SW480 (cell line): ENCODE results near the gene RPS6KL1.

ENCODE experiments used
- DNase-seq: peaks from one replicate; pipeline ENCODE4 v3.0.0-alpha.2; 2016; ENCODE audit warnings: low spot score

Gene RPS6KL1

DNA sequence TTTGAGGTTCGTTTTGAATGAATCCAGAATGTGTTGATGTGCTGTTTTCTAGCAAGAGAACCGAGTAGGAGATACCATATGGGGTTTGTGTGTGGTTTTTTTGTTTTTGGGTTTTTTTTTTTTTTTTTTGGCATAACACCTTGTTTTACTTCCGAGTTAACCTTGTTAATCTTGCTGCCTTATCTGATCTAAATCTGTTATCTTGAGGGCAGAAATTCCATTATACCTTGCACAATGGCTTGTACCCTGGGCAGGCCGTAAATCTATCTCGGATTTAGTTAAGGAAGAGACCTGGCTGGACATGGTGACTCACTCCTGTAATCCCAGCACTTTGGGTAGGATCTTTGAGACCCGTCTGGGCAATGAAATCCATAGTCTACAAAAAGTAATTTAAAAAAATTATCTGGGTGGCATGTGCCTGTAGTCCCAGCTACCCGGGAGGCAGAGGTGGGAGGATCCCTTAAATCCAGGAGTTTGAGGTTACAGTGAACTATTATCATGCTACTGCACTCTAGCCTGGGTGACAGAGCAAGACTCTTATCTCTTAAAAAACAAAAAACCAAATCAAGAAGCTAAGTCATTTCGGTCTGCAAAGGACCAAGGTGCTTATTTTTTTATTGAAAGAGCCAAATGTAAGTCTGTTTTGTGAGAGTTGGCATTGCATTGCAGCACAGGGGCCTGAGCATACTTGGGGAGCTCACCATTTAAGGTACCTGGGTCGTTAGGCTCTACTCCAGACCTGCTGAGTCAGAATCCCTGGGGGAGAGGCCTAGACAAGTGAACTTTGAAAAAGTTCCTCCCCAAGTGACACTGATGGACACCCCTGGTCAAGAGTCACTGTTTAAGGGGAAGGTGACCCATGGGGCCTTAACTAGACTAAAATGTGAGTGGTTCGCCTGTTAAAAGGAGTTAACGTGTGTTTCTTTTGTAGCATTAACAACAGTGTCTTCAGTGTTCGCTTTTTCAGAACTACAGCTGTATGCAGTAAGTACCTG is 34.6 kb downstream of the RPS6KL1 start:
- no peak for DNase-seq

DNA sequence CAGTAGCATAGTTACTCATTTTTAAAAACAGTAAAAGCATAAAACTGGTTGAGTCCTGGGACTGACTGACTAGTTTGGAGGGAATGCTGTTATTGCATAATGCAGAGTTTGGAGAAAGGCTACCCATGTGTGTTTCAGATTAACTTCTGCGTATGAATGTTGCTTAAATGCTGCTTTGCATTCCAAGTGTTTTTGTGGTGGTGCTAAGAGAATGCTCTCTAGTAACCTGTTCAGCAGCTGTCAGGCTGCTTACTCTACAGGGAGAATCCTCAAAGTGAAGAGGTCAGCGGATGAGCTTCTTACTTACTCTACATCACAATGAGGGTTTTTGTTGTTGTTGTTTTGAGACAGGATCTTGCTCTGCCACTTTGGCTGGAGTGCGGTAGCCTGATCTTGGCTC is 37.1 kb downstream of the RPS6KL1 start:
- no peak for DNase-seq

DNA sequence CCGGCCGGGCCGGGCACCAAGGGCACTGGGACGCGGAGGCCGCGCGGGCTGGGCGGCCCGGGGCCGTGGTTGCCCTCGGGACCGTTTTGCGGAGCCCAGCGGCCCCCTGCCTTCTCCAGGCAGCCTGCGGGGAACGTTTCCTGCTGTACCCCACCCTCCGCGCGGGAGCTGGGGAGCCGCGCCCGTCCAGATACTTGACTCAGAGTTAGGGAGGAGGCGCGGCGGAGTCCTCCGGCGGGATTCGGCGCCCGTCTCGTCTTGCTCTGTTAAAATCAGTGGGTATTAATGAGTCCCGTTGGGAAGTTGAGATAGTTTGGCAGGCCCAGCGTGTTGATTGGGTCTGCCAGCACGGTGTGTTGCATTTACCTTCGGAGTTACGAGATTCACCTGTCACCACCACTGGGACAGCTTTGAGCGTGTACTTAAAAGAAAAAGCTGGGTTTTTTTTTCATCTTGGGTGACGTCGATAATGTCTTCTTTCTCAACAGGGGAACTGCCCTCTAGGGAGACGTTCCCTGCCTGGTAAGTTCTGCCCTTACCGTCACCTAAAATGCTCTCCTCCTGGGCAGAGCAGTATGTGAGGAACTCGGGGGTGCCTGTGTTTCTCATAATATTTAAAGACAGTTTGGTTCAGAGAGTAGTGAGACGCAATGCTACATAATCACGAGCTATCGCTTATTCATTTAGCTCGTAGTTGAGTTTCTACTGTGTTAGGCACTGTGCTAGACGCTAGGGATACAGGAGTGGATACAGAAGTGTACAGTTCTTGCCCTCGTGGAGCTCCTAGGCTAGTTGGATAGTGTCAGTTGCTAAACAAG is 40.7 kb downstream of the RPS6KL1 start:
- peak; percentile 57 for DNase-seq

DNA sequence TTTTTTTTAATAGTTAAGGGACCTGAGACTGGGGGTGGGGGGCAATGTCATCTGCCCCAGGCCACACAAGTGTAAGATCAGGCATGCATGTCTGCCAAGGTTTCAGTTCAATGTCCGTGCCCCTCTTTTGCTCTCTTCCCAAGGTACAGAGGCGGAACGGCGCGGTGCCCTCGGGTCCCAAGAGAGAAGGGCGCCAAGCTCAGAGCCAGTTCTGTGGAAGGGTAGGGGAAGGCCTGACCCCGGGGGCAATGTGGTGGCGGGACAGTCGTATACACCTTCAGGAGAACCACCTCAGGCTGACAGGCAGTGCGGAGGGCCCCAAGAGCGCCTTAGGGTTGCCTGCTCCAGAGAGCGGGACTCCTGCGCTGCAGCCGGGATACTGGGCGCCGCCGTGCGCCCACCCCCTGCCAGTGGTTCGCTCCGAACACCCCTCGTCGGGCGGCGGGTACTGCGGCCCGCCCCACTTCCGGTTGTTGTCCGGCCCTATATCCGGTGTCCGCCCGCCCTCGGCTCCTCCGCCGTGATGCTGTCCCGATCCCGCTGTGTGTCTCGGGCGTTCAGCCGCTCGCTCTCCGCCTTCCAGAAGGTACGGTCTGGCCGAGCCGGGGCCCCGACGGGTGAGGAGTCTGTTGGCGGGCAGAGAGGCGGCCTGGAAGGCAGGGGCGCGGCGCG is 41.5 kb downstream of the RPS6KL1 start, which contains the start of gene DLST:
DLST (plus strand) TSS at position 486 of the 672 bp plus-strand sequence; CDS start at position 524, 38 bp downstream.
- DNase-seq, result peak; percentile 91

DNA sequence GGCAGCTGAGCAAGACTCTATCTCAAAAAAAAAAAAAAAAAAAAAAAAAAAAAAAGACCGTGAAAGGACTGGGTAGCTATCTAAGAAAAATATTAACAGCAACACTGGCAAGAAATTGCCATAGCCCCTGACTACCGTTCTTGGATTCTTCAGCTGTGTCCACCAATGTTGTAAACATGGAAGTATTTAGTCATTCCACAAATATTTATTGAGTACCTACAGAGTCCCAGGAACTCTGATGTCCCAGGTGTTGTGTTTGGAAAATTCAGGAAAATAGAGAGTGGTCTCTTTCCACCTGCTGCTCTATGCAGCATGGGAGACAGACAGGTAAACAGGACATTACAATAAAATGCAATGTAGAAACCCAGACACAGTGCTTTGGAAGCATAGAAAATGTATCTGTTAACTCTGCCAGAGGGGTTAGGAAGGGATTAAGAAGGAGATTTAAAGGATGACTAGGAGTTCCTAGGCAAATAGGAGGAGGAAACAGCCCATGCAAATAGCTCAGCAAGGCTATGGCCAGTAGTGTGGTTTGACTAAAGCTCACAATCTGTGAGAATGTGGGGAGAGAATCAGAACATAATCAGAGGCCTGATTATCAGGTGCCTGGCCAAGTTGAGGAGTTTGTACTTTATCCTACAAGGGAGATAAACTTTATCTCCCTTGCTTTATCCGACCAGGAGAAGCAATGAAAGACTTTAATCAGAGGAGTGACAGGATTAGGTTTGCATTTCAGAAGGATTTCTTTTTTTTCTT is 43.5 kb downstream of the RPS6KL1 start:
- DNase-seq, result no peak

DNA sequence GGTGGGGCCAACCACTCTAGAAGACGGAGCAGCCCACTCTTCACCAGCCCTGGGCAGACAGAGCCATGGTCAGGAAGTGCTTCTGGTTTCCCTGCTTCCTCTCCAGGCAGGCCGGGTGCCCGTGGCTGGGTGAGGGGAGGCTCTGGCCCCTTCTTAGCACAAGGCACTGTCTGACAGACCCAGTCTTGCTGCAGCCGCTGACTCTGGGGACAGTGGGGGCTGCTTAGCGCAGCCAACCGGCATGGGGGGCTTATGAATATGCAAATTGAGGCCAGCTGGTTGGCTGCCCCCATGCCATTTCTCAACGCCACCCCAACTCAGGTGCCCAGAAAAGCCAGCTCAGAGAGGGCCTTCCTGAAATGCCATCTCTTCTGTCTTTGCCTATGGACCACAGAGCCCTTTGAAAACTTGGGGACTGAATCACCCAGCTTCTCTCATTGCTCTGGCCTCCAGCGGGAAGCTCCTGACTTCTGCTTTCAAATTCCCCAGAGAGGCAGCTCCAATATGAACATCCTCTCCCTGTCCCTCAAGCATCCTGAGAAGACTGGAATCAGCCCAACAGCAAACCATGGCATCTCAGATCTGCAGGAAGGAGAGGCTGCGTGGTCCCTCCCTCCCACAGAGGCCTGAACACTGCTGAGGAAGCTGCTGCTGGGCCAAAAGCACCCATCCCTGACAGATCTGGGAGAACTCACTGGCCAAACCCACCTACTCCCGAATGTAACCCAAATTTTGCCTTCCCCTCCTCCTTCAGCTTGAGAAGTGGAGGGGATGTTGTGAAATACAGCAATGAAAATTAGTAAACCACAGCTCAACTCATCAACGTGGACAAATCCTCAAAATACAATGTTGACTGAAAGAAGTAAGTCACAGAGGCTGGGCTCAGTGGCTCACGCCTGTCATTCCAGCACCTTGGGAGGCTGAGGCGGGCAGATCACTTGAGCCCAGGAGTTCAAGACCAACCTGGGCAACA is 46.8 kb downstream of the RPS6KL1 start, which contains the start of gene PROX2:
PROX2 (minus strand) TSS at position 205 of the 973 bp plus-strand sequence. CDS start 12,311 bp downstream, outside the sequence.
- DNase-seq, result no peak

DNA sequence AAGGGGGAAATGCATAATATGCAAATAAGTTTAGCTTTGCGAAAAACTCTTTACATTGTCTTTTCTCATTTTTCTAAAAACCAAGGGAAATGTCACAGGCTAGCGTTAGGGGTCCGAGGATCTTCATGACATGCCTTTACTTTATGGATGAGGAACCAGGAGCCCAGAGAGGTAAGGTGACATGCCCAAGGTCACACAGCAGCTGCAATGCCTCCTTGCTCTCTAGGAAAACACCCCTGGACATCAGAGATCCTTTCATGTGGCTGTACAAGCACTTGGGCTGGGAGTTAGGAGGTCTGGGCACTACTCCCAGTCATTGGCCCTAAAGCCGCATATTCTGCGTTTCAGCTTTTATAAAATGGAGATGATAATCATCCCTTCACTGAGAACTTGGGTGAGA is 47.9 kb downstream of the RPS6KL1 start:
- no peak for DNase-seq

DNA sequence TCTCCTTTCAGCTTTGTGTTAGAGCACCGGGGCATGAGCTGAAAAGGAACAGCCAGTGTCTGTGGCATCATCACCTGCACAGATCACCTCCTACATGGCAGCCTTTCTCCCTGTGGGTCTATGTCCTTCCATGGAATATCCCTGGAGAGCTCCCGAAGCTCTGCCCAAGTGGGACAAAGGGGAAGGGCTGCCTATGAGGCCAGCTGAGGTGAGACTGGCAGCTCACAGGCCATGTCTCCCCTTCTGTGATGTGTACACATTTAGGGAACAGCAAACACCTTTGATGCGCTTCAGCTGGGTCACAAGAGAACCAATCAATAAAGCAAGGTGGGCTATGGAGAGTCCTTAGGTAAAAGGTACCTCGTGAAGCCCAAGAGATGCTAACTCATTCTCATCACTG is 51.2 kb downstream of the RPS6KL1 start:
- DNase-seq, result no peak

DNA sequence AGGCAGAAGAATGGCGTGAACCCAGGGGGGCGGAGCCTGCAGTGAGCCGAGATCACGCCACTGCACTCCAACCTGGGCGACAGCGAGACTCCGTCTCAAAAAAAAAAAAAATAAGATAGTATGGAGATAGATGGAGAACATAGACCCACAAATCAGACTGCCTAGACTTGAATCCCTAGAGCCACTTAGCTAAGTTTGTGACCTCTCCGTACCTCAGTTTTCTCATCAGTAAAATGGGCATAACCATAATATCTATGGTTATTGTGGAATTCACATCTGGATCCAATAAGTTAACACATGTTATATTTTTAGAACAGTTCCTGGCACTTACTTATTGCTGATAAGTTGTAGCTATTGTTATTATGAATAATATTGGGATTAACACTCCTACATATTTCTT is 54.3 kb downstream of the RPS6KL1 start:
- no peak for DNase-seq

DNA sequence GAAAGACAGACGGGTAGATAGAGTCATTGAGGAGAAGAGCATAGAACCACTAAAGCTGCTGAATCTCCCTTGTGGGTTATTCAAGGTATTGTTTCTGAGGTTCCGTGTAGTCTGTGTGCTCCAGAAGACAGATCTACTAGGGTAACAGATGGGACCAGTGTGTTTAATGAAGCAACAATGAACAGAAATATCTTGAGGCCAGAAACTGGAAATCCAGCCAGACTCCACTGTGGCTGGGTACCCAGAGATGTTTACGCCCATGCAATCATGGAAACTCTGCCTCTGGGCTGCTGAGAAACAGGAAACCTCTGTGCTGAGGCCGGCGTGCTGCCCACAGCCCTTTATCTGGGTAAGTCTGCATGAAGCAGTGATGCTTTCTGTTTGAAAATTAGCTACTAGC is 55.4 kb downstream of the RPS6KL1 start:
- no peak for DNase-seq

DNA sequence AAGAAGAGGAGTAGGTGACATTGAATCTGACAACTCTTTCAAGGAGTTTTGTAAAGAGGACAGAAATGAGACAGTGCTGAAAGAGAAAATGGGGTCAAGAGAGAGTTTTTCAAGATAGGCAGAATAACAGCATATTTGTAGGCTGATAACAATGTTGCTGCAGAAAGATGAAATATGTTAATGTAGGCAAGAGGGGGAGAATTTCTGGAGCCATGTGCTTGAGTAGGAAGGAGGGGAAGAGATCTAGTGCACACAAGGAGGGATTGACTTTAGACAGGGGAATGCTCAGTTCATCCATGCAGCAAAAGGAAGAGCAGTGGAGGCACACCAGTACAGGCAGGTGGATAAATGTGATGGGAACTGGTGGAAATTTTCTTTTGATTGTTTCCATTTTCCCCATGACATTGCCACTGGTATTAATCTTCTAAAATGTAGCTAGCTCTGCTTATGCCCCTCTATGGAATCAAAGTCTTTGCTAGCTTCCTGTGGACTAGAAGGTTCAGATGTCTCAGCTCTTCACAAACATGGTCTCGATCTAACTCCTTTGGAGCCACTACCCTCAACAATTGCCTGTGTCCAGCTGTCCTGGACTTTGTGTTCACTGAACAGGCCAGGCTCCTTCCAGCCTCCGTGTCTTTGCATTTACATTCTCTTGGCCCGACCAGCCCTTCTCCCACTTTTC is 56.2 kb downstream of the RPS6KL1 start:
- no peak for DNase-seq

DNA sequence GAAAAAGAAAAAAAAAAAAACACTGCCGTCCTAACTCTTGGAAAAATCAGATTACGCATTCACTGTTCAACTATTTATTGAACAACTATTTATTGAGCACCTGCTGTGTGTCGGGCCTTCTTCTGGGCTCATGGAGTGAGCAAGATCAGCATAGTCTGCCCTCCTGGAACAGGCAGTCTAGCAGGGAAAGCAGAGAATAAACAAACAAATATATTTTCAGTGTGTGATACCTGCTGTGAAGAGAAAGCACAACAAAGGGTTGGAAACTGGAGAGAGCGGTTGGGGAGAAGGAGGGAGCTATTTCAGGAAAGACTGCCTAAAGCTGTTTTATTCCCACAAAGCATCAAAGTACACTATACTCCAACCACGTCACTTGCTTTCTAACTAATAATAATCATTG is 57.9 kb downstream of the RPS6KL1 start:
- no peak for DNase-seq

DNA sequence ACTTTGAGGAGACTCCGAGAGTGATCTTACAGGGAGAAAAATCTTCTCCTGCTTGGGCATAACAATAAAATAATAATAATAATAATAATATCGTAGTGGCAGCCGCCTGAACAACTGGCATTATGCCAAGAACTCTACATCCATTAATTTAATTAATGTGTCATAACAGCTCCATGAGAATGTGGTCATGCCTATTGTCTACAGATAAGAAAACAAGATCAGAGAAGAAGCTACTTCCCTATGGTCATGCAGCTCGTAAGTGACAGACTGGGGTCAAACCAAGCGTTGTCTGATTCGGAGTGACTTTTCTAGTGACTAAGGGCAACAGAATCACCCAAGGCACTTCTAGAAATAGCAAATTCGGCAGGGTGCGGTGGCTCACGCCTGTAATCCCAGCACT is 58.9 kb downstream of the RPS6KL1 start:
- no peak for DNase-seq

DNA sequence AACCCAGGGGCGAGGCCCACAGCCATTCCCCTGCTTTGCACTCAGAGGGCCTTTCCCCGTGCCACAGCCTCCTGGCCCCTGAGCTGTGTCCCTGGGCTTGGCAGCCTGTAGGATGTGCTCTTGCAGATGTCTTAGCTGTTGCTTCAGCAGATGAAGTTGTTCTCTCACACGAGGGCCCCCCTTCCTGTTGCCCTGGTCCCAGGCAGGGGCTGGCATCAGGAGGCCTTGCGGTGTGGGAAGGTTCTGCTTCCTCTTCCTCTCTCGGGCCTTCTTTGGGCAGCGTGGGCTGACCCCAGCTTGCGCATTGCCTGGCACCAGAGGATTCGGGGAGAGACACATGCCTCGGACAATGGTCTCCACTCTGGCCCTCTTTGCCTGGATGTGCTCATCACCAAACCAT is 59.8 kb downstream of the RPS6KL1 start:
- no peak for DNase-seq

DNA sequence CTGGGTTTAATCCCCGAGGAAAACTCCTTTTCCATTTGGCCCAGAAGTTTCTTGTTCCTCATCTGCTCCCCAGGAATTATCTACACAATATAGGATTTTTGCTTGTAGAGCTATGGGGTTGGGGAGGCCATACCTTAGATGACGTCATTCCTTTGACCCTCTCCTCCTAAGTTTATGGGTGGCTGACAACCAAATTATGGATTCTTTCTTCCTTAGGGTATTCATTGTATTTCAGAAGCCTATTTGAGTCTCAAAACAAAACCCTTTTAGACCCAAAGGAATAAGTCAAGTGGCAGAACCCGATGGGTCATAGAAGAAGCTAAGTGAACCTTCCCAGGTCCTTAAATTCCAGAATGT is 61.3 kb downstream of the RPS6KL1 start:
- DNase-seq, result no peak

DNA sequence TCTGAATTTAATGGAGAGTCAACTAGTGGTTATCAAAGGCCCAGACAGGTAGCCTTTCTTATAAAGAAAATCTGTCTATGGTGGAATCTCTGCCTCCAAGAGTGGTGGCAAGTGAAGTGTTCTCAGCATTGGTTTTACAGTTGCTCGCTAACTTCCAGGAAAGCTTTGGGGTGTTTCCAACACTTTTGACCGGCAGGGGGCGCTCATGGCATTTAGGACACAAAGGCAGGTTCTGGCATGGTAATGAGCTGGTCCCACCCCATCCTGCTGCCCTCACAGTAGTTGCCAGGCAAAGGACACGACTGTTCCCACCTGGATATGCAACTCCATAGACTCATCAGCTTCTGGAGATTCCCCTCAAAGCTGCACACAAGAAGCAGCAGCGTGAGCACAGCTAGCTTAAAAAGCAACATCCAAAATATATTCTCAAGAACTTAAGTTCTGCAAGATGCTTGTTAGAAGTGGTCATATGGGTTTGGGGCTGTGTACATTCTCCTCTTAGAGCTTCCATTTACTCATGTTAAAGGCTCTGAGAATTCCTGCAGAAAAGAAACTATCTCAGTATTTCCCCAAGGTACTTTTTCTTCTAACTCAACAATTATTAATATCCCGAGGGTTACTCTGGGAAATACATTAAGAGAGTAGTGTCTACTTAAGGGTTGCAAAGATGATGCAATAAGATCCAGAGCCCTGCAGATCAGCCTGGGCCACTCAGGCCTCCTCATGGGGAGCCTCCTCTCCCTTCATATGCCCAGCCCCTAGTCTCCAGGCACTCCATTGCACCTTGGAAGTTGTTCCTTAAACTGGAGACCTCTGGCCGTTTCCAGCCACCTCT is 61.9 kb downstream of the RPS6KL1 start:
- DNase-seq, result peak; percentile 86

DNA sequence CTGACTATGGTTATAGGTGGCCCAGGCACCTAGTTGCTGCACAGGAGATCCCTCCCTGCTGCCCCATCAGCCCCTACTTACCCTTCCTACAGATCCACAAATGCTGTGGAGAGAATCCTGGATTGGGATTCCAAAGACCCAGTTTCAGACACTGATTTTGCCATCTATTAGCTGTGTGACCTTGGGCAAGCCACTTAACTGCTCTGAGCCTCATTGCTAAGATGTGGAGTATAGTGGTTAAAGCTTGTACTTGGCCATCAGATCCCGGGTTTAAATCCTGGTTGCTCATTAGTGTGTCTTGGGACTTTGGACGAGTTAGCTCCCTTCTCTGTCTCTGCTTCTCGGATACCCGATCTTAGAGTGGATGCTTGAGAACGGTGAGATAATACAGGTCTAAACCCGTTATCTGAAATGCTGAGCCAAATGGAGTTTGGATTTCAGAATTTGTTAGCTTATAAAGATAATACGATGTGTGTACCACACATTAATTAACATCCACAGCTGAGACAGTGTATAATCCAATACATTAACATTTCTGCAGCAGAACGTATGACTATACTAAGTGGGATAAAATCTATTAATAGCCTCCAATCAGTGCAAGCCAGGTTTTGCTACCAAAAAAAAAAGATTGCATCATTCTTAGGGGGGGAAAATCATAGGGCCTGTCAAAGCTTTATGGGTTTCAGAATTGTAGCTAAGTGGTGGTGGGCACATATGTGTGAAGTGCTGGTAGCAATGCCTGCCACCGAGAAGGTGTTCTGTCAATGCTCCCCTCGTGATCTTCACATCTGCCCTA is 63.1 kb downstream of the RPS6KL1 start:
- DNase-seq, result no peak

DNA sequence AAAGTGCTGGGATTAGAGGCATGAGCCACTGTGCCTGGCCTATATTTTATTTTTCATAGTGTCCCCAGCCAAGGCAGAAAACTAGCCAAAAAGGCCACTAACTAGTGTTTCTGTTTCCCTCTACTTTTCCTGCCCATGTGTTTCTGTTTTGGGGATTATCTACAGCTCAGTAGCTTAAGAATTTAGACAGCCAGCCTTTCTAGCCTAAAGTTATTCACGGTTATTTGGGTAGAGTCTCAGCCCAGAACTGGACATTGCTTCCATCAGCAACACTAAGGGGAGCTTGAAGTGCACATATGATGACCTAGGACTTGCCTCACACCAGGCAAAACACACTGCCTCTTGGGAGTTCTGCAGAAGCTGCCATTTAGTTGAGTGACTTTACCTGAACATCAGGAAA is 65.0 kb downstream of the RPS6KL1 start:
- DNase-seq, result no peak
